Liver (tissue), 9 donors: ENCODE results near the gene EFHB. TPM values are rescaled to one million over a fixed set of nuclear protein-coding genes. Genes with fewer than 3 reads are reported as not detected.

Experiments used
- DNase-seq: peaks from one replicate; pipeline ENCODE4 v3.0.0-alpha.2; 2017; ENCODE audit warnings: low spot score
- H3K27ac ChIP-seq, 2 donors: one replicate each; pipeline ENCODE4 v1.7.0; 2013; ENCODE audit warnings: inconsistent platforms in 2 of 2, low read length in 2 of 2, control low read depth in 1 of 2, low read depth in 1 of 2, mild to moderate bottlenecking in 1 of 2
- H3K27me3 ChIP-seq, 4 donors: one replicate each; pipeline versions ENCODE4 v1.6.1 to v1.7.0; 2013; ENCODE audit warnings: low read length in 3 of 4, inconsistent platforms in 1 of 4, mild to moderate bottlenecking in 1 of 4, moderate library complexity in 1 of 4; ENCODE audit not compliant: control insufficient read depth in 4 of 4, insufficient read depth in 4 of 4
- H3K36me3 ChIP-seq, 4 donors: one replicate each; pipeline versions ENCODE4 v1.6.1 to v1.7.0; 2013; ENCODE audit warnings: low read length in 3 of 4, mild to moderate bottlenecking in 3 of 4, low read depth in 1 of 4, moderate library complexity in 1 of 4; ENCODE audit not compliant: control insufficient read depth in 4 of 4, insufficient read depth in 3 of 4
- H3K4me1 ChIP-seq, 4 donors: one replicate each; pipeline versions ENCODE4 v1.6.1 to v1.7.0; 2013; ENCODE audit warnings: low read length in 3 of 4, mild to moderate bottlenecking in 3 of 4, moderate library complexity in 1 of 4; ENCODE audit not compliant: control insufficient read depth in 4 of 4, insufficient read depth in 4 of 4
- H3K4me3 ChIP-seq, 3 donors: one replicate each; pipeline versions ENCODE4 v1.6.1 to v1.7.0; 2013; ENCODE audit warnings: low read length in 3 of 3, control low read depth in 1 of 3, low read depth in 1 of 3, mild to moderate bottlenecking in 1 of 3
- H3K9ac ChIP-seq, 2 donors: one replicate each; pipeline ENCODE4 v1.7.0; 2013; ENCODE audit warnings: low read length in 2 of 2, mild to moderate bottlenecking in 2 of 2, moderate library complexity in 2 of 2, control low read depth in 1 of 2, low read depth in 1 of 2
- H3K9me3 ChIP-seq, 4 donors: one replicate each; pipeline versions ENCODE4 v1.6.1 to v1.7.0; 2013; ENCODE audit warnings: low read length in 3 of 4; ENCODE audit not compliant: control insufficient read depth in 4 of 4
- EGR1 ChIP-seq, 2 donors: IDR thresholded peaks; 2 replicates each; pipeline ENCODE4 v1.6.1; 2016 to 2018; ENCODE audit warnings: antibody characterized with exemption in 2 of 2, low read depth in 2 of 2
- FOXA1 ChIP-seq: IDR thresholded peaks from 2 replicates; pipeline ENCODE4 v1.6.1; 2016; ENCODE audit warnings: antibody characterized with exemption
- FOXA2 ChIP-seq: IDR thresholded peaks from 2 replicates; pipeline ENCODE4 v1.6.1; 2016; ENCODE audit warnings: antibody characterized with exemption
- GABPA ChIP-seq, 2 donors: IDR thresholded peaks in 1 of 2; conservative IDR thresholded peaks in 1 of 2; 2 replicates each; pipeline ENCODE4 v1.6.1; 2016; ENCODE audit warnings: antibody characterized with exemption in 2 of 2, mild to moderate bottlenecking in 1 of 2, moderate library complexity in 1 of 2
- HNF4A ChIP-seq, 2 donors: conservative IDR thresholded peaks; 2 replicates each; pipeline ENCODE4 v1.6.1; 2016; ENCODE audit warnings: antibody characterized with exemption in 2 of 2, mild to moderate bottlenecking in 2 of 2
- HNF4G ChIP-seq: IDR thresholded peaks from 2 replicates; pipeline ENCODE4 v1.6.1; 2016; ENCODE audit warnings: antibody characterized with exemption
- JUND ChIP-seq, 2 donors: IDR thresholded peaks; 2 replicates each; pipeline ENCODE4 v1.6.1; 2016; ENCODE audit warnings: antibody characterized with exemption in 2 of 2
- NR2F2 ChIP-seq: IDR thresholded peaks from 2 replicates; pipeline ENCODE4 v1.6.1; 2016; ENCODE audit warnings: antibody characterized with exemption
- RXRA ChIP-seq, 2 donors: IDR thresholded peaks; 2 replicates each; pipeline ENCODE4 v1.6.1; 2017 to 2018; ENCODE audit warnings: antibody characterized with exemption in 2 of 2, mild to moderate bottlenecking in 1 of 2
- TAF1 ChIP-seq: conservative IDR thresholded peaks from 2 replicates; pipeline ENCODE4 v1.6.1; 2016; ENCODE audit warnings: antibody characterized with exemption, mild to moderate bottlenecking
- YY1 ChIP-seq: IDR thresholded peaks from 2 replicates; pipeline ENCODE4 v1.6.1; 2016; ENCODE audit warnings: antibody characterized with exemption, mild to moderate bottlenecking
- WGBS: extraction: QIAGEN DNeasy Blood & Tissue Kit; methylation state at CpG from one replicate; pipeline ENCODE4 v1.1.7; 2013; 5-methylcytosine and 5-hydroxymethylcytosine counted together
- polyA plus RNA-seq, 2 donors: library from polyadenylated mRNA; stranded (reverse) in 1 of 2; unstranded in 1 of 2; fragments of 200-250 nt in 1 of 2; fragments of >200 nt in 1 of 2; fragmentation: Nextera tagmentation in 1 of 2; extraction: Ambion mirVana in 1 of 2; gene quantifications; one replicate each; pipeline versions ENCODE4 v1.2.1 to v1.2.3, GENCODE V29; 2013 to 2015
- total RNA-seq, 2 donors: library from RNA; depleted of rRNA; stranded (reverse); fragments of >200 nt; gene quantifications; one replicate each; pipeline ENCODE4 v1.2.3, GENCODE V29; 2014
- TF ChIP-seq, protein P1 (sequence below): fragments of 150-350 bp; IDR thresholded peaks from 2 replicates; pipeline ENCODE4 v1.5.1; 2017; ENCODE audit warnings: improper control_type of control experiment, low read depth, low read length; ENCODE audit not compliant: missing input control
- TF ChIP-seq, protein P2 (sequence below): IDR thresholded peaks from 2 replicates; pipeline ENCODE4 v1.6.1; 2016; ENCODE audit warnings: antibody characterized with exemption
- TF ChIP-seq, protein P3 (sequence below): IDR thresholded peaks from 2 replicates; pipeline ENCODE4 v1.6.1; 2016; ENCODE audit warnings: antibody characterized with exemption, mild to moderate bottlenecking
- TF ChIP-seq, protein P4 (sequence below): IDR thresholded peaks from 2 replicates; pipeline ENCODE4 v1.6.1; 2016; ENCODE audit warnings: antibody characterized with exemption
- donor health status: healthy.
- donor health status: healthy.
- donor health status: healthy.
- donor health status: healthy.
- donor health status: healthy.

Gene EFHB
- total and polyA plus RNA-seq, 4 donors: 0.05 to 0.37 (median 0.33) TPM; not detected in 1

DNA sequence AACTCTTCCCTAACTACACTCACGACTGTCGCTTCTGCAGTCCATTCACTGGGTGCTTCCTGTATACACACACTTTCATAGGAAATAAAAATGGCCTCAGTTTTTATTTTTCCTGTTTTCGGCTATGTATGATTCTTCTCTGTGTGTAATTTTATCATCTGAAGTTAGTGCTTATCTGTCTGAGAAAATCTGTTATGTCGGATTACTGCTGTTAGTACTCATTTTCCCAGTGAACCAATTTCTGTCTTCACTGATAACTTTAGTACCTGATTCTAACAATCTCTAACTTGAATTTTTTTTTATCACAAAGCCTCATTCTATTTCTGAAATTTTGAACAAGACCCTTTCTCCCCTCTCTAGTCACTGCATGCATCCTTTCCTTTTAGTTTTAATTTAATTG, 33.8 kb upstream of the EFHB start:
- Histone ChIP-seq H3K27ac (no peak overlapping the region), H3K9me3 (no peaks in the 10 kb centered on the region), H3K36me3 (peaks cover 0 to 2% (median 1%) of the 10 kb centered on the region in 4 donors), H3K4me3 (no peak overlapping the region), H3K27me3 (no peaks in the 10 kb centered on the region), H3K9ac (no peak overlapping the region), H3K4me1 (peaks cover 0 to 6% (median 5%) of the 10 kb centered on the region in 4 donors)
- 85% methylated on average over 4 of the region's 4 CpGs for WGBS
- TF ChIP-seq NR2F2: no peak
- no peak for DNase-seq

DNA sequence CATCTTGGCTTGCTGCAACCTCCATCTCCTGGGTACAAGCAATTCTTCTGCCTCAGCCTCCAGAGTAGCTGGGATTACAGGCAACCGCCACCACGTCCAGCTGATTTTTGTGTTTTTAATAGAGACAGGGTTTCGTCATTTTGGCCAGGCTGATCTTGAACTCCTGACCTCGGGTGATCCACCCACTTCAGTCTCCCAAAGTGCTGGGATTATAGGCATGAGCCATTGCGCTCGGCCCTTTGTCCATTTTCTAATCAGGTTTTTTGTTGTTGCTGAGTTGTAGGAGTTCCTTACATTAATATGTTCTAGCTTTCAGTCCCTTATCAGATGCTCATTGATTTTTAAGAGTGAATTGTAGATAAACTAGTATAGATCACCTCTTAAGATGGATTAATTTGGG, 33.2 kb upstream of the EFHB start:
- H3K9me3 ChIP-seq: no peaks in the 10 kb centered on the region
- H3K27ac ChIP-seq: no peak overlapping the region
- H3K36me3 ChIP-seq: peaks cover 0 to 2% (median 1%) of the 10 kb centered on the region in 4 donors
- no peaks in the 10 kb centered on the region for H3K27me3 ChIP-seq
- H3K9ac ChIP-seq: no peak overlapping the region
- TF ChIP-seq GABPA (IDR thresholded peaks at IDR 0.05 in 1 of 2, conservative IDR thresholded peaks at IDR 0.05 in 1 of 2) (no peak), NR2F2 (no peak), FOXA1 (no peak), YY1 (no peak), HNF4G (no peak), HNF4A (conservative IDR thresholded peaks at IDR 0.05) (no peak), FOXA2 (no peak), EGR1 (IDR thresholded peaks at IDR 0.05; ENCODE audit: low read depth in 2 of 2) (no peak)
- TF ChIP-seq, protein P1, sequence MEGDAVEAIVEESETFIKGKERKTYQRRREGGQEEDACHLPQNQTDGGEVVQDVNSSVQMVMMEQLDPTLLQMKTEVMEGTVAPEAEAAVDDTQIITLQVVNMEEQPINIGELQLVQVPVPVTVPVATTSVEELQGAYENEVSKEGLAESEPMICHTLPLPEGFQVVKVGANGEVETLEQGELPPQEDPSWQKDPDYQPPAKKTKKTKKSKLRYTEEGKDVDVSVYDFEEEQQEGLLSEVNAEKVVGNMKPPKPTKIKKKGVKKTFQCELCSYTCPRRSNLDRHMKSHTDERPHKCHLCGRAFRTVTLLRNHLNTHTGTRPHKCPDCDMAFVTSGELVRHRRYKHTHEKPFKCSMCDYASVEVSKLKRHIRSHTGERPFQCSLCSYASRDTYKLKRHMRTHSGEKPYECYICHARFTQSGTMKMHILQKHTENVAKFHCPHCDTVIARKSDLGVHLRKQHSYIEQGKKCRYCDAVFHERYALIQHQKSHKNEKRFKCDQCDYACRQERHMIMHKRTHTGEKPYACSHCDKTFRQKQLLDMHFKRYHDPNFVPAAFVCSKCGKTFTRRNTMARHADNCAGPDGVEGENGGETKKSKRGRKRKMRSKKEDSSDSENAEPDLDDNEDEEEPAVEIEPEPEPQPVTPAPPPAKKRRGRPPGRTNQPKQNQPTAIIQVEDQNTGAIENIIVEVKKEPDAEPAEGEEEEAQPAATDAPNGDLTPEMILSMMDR: no peak
- TF ChIP-seq, protein P2, sequence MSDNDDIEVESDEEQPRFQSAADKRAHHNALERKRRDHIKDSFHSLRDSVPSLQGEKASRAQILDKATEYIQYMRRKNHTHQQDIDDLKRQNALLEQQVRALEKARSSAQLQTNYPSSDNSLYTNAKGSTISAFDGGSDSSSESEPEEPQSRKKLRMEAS: no peak
- H3K4me1 ChIP-seq: peaks cover 0 to 6% (median 5%) of the 10 kb centered on the region in 4 donors
- no peak overlapping the region for H3K4me3 ChIP-seq
- DNase-seq: no peak
- WGBS: 82% methylated on average over 6 of the region's 6 CpGs

DNA sequence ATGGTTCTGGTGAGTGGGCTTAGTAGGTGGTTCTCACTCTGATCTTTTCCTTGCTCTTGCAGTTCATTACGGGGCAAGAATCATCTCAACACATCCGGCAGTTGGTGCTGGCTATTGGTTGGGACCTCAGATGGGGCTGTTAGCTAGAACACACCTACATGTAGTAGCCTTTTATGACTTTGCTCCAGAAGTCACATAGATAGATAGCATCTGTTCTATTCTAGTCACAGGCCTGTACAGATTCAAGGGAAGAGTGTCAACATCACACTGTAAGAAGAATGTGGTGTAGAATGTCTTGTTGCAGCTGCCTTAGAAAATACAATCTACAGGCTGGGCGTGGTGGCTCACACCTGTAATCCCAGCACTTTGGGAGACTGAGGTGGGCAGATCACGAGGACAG, 27.9 kb upstream of the EFHB start:
- TF ChIP-seq TAF1: no peak
- TF ChIP-seq RXRA (IDR thresholded peaks at IDR 0.05): no peak
- TF ChIP-seq, protein P2: no peak
- TF ChIP-seq HNF4A (conservative IDR thresholded peaks at IDR 0.05): no peak
- no peak for DNase-seq
- Histone ChIP-seq H3K9me3 (no peaks in the 10 kb centered on the region), H3K27me3 (no peaks in the 10 kb centered on the region), H3K9ac (no peak overlapping the region), H3K27ac (no peak overlapping the region), H3K36me3 (peaks cover 0 to 3% (median under 1%) of the 10 kb centered on the region in 4 donors), H3K4me1 (peaks cover 0 to 3% (median 1%) of the 10 kb centered on the region in 4 donors), H3K4me3 (no peak overlapping the region)
- WGBS: 93% methylated on average over 4 of the region's 4 CpGs

DNA sequence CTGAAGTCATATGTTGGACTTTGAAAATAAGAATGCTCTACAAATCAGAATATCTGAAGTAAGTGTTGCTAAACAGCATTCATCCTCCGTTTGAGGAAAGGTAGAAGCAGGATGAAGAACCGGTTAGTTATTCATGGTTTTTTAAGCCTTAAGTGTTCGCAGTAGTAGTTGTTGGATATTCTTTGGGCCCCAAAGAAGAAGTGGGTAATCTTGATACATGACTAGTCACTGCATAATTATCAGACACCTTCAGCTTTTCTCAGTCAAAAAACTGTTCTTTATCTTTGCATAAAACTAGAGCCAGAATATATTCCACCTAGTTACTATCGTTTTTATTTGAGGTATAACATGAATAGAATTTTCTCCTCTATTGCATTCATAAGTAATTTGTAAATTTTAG, 26.7 kb upstream of the EFHB start:
- Histone ChIP-seq H3K4me3 (no peak overlapping the region), H3K27me3 (no peaks in the 10 kb centered on the region), H3K4me1 (peaks cover 0 to 3% (median under 1%) of the 10 kb centered on the region in 4 donors), H3K9me3 (no peaks in the 10 kb centered on the region), H3K36me3 (peaks cover 0 to 7% (median 0%) of the 10 kb centered on the region in 4 donors), H3K9ac (no peak overlapping the region), H3K27ac (no peak overlapping the region)
- 87% methylated on average over 4 of the region's 4 CpGs for WGBS
- no peak for DNase-seq
- no peak for TF ChIP-seq JUND (IDR thresholded peaks at IDR 0.05)
- no peak for TF ChIP-seq EGR1 (IDR thresholded peaks at IDR 0.05; ENCODE audit: low read depth in 2 of 2)
- no peak for TF ChIP-seq NR2F2
- TF ChIP-seq, protein P3, sequence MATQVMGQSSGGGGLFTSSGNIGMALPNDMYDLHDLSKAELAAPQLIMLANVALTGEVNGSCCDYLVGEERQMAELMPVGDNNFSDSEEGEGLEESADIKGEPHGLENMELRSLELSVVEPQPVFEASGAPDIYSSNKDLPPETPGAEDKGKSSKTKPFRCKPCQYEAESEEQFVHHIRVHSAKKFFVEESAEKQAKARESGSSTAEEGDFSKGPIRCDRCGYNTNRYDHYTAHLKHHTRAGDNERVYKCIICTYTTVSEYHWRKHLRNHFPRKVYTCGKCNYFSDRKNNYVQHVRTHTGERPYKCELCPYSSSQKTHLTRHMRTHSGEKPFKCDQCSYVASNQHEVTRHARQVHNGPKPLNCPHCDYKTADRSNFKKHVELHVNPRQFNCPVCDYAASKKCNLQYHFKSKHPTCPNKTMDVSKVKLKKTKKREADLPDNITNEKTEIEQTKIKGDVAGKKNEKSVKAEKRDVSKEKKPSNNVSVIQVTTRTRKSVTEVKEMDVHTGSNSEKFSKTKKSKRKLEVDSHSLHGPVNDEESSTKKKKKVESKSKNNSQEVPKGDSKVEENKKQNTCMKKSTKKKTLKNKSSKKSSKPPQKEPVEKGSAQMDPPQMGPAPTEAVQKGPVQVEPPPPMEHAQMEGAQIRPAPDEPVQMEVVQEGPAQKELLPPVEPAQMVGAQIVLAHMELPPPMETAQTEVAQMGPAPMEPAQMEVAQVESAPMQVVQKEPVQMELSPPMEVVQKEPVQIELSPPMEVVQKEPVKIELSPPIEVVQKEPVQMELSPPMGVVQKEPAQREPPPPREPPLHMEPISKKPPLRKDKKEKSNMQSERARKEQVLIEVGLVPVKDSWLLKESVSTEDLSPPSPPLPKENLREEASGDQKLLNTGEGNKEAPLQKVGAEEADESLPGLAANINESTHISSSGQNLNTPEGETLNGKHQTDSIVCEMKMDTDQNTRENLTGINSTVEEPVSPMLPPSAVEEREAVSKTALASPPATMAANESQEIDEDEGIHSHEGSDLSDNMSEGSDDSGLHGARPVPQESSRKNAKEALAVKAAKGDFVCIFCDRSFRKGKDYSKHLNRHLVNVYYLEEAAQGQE: no peak
- TF ChIP-seq, protein P2: no peak
- TF ChIP-seq, protein P4, sequence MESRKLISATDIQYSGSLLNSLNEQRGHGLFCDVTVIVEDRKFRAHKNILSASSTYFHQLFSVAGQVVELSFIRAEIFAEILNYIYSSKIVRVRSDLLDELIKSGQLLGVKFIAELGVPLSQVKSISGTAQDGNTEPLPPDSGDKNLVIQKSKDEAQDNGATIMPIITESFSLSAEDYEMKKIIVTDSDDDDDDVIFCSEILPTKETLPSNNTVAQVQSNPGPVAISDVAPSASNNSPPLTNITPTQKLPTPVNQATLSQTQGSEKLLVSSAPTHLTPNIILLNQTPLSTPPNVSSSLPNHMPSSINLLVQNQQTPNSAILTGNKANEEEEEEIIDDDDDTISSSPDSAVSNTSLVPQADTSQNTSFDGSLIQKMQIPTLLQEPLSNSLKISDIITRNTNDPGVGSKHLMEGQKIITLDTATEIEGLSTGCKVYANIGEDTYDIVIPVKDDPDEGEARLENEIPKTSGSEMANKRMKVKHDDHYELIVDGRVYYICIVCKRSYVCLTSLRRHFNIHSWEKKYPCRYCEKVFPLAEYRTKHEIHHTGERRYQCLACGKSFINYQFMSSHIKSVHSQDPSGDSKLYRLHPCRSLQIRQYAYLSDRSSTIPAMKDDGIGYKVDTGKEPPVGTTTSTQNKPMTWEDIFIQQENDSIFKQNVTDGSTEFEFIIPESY: no peak
- TF ChIP-seq YY1: no peak
- no peak for TF ChIP-seq RXRA (IDR thresholded peaks at IDR 0.05)
- no peak for TF ChIP-seq HNF4G
